Eye (tissue), 1 donor: Measurements from ENCODE around the gene MGAT1.

Experiments
- DNase-seq: peaks from one replicate; pipeline ENCODE4 v3.0.0-alpha.2; 2015

The MGAT1 gene

DNA sequence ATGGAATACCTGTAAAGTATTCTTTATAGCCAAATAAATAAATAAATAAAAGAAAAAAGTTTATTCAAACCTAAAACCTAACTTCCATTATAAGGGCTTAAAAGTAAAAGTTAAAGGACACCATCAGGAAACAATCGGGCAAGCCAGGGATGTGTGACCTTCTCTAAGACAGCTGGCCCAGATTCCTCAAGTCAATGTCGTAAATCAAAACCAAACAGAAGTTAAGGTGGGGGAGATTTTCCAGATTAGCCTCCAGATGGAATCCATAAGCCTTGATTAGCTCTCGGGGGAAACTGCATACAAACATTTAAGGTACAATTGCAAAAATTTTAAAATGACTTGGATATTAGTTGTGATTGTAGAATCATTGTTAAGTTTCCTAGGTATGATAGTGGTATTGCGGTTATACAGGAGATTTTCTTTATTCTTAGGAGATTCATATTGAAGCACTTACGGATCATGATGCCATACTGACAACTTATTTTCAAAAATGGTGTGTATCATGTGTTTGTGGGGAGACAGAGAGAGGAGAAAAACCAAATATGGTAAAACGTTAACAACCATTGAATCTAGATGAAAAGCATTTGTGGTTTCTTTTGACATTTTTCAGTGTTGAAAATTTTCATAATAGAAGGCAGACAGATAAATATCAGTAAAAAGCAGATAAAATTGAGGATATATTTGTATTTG, 21.5 kb upstream of the MGAT1 start:
- DNase-seq = no peak

DNA sequence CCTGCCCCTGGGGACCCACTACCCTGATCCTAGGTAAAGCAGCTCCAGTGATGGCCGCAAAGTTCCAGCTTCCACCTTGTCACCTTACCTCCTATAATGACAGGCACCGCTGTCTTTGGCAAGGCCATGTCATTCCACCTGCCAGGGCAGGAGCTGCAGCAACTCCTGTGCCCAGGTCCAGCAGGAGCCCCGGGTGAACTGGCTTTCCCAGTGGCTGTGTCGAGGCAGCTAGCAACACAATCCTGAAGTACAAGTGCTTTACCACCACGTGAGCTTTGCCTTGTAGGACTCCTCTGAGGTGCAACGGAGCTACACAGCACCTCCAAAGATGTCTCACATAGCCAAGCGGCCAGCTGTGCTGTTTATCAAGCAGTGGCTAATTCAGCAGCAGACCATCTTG, 20.7 kb upstream of the MGAT1 start:
- DNase-seq = no peak

DNA sequence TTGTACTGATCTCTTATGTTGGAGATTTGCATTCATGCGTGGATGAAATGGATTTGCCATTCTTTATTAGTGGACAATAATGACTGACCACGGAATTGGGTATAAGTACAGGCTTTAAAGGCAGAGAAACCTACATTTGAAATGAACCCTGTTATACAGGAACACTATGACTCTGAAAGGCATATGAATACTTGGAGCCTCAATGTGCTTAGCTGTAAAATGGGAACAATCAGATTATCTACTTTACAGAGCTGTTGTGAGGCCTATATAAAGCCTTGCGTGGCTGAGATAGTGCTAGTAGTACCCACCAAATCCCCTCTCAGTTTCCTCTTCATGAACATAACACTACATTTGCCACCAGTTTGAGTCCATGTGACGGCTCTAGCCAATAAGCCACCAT, 18.9 kb upstream of the MGAT1 start:
- DNase-seq = no peak

DNA sequence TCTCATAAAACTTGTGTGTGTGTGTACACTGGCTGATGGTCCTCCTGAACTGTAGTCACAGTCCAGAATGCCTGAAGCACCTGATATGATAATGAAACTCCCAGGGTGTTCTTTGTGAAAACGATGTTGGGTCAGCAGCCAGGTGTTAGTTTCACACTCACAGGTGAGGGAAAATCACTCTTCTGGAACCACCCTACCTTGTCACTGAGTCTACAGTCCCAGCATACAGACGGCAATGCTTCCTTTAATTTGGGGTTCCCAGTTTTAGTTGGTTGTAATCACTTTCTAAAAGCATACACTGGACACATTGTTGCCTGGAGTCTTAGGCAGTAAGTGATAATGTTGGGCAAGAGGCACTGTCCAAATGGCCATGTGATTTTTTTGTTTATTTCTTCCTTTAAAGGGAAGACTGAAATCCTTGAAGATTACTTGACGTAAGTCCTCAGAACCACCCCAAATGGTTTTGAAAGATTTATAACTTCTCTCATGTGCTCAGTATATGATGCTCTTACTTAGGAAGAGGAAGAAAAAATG, 18.2 kb upstream of the MGAT1 start:
- no peak for DNase-seq

DNA sequence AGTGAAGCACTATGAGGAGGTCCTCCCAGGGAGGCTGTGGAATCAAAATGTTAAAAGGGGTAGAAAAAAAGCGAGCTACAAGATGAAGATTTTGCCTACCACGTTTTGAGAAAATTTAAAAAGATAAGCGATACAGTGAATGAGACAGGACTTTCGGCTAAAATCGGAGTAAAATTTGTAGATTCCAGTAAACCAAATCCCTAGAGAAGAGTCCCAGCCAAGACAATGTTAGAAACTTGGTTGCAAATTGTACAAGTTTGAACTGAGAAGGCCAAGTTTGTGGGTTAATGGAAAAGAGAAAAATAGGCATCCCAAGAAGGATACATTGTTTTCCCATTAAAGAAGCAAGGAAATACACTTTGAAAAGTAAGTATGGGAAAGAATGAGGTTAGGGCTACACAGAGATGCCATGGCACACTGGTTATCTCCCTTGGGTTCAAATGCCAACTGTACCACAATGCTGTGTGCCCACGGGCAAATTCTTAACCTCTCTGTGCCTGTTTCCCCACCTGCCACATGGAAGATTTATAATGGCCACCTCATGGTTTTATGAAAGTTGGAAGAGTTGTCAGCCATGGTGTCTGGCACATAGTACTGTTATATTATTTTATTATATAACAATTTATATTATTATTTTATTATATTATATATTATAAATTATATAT, 16.2 kb upstream of the MGAT1 start:
- no peak for DNase-seq

DNA sequence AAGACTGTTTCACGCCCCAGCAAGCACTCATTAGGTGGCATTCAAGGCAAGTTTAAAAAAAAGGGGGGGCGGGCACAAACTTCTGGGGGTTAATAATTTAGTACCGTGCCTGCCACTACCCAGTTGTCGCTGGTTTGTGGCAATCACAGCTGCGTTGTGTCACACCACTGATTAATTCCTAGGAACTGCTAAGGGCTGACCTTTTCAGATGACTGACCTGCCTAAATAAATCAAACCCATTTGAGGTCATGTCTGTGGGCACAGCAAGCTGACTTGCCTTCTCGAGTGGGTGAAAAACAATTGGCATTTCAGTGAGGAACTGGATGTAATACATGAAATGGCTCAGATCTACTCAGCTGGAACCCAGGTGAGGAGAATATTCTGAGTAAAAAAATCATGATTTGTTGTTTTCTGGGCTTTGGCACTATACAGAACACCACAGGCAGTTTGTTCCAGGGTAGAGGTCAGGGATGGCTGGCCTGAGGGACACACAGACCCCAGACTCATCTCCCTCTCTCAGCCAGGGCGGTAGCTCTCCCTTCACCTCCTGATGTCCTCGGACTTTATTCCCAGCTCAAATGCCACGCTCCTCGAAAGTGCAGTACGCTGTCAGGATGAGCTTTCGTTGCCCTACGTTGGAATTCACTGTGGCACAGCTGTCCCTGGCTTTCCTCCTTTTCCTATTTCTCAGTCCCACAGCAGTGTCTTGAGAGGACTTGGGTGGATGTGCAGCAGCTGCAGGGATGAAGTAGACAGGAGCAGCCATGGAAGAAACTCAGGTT, 15.5 kb upstream of the MGAT1 start:
- DNase-seq = peak; percentile 85

DNA sequence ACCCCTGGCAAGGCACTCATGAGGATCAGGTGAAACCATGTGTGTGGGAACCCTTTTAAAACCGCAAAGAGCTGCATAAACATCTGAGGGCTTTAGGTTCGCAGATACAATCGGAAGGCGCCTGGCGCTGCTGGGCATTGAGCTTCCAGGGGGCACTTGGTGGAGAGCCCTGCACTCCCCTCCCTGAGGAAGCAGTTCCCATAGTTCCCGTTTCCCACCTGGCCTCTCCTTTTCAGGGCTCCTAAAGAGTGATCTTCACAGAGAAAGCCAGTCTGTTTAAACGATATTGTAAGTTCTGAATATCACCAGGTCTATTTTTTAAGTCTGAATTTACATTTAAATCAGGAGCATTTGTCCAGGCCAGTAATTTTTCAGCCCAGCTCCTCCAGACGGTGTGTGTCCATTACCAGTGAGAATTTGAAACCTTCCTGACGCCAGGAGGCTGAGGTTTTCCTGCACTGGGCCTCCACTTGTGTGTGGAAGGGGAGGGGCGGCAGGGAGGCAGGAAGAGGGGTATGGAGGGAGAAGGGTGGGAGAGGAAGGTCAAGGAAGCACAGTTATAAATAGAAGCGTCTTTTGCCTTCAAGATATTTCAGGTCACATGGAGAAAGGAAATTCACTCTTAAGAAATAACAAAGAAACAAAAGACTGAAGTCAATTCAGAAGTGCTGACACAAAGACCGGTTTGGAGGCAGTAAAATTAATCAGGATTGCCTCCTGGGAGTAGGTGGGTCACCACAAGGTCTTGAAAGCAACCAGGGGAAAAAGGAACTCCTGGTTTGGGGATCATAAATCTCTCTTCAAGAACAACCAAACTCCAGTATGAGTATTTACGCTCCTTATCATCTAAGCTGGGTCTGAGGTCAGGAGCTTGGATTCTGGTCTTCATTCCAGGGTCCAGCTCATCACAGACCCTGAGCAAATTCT, 14.3 kb upstream of the MGAT1 start:
- DNase-seq = peak; percentile 77

DNA sequence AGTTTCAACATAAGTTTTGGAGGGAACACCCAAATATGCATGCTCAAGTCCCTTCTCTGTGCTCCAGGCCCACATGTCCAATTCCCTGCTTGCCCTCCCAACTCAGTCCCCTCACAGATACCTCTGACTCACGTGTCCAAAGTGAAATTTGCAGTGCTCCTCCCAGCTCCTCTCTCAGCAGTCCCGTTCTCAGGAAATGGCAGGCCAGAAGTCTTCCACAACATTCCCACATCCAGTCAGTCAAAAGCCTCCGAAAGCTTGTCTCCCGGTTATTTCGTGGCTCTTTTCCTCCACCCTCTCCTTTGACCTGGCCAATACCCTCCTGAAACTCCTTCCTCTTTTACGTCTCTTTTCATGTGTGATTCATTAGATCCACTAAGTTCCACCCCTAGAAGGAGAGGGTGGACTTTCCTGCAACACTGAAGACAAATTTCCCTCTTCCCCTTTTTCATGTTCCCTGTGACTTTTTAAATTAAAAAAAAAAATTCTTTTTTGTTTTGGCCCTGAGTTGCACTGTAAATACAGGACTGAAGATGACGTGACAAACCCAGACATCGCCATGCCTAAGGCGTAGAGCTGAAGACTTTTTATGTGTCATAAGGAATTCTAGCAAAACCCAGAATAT, 12.8 kb upstream of the MGAT1 start:
- DNase-seq = no peak

DNA sequence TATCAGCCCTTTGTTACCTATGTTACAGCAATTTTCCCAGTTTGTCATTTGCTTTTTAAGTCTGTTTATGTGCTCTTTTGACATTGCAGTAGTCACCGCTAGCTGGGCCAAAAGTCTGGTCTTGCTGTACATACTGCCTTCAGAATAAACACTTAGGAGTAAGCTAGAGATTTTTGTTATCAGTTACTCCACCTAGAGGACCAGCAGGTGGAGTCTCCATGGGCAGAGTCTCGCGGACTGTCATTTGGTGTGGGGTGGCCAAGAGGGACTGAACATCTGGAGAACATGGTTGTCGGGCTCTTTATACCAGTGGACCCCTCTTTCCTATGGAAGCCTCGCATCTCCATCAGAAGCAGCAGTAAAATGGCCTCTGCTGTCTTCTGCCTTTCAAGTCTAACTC, 10.8 kb upstream of the MGAT1 start:
- no peak for DNase-seq

DNA sequence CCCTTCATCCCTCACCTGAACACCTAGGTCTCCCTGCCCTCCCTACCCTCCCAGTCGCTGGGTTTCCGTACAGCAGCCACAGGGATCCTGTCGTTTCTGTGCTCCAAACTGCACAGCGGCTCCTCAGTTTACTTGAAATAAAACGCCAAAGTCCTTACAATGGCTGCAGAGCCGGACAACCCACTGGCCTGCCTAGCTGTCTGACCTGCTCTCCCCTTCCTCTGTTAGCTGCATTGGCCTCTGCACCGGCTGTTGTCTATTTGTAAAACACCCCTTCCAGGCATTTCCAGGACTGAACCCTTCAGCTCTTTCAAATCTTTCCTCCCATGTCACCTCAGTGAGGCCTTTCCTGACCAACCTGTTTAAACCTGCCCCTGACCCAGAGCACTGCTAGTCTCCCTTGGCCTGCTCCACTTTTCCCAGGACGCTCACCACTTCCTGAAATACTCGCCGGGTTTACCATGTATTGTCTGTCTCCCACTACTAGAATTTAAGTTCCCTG, 9.1 kb upstream of the MGAT1 start:
- DNase-seq = no peak

DNA sequence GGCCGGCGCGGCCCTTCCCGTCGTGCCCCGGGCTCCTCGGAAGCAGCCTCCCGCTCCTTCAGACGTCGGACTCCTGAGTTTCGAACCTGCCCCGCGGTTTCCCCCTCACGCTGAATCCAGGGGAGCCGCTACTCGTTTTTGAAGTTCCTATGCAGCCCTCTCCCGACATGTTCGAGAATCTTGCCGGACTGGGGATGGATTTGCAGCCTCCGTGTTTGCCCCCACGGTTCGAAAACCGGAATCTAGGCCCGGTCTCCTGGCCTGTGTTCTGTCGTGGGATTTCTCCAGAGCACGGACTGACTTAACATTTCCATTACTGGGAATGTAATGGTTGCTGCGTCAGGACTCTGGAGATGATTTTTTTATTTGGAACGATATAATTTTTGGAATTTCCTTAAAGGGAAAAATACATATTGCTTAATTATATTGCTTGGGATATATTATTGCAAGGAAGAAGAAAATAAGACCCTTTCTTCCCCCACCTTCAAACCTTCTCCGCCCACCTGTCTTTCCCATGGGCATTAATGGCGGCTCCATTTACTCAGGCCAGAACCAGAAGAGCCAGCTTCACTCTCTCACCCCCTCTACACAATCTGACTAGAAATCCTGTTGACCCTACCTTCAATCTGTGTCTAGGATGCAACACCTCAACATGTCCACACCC, 8.5 kb upstream of the MGAT1 start:
- no peak for DNase-seq

DNA sequence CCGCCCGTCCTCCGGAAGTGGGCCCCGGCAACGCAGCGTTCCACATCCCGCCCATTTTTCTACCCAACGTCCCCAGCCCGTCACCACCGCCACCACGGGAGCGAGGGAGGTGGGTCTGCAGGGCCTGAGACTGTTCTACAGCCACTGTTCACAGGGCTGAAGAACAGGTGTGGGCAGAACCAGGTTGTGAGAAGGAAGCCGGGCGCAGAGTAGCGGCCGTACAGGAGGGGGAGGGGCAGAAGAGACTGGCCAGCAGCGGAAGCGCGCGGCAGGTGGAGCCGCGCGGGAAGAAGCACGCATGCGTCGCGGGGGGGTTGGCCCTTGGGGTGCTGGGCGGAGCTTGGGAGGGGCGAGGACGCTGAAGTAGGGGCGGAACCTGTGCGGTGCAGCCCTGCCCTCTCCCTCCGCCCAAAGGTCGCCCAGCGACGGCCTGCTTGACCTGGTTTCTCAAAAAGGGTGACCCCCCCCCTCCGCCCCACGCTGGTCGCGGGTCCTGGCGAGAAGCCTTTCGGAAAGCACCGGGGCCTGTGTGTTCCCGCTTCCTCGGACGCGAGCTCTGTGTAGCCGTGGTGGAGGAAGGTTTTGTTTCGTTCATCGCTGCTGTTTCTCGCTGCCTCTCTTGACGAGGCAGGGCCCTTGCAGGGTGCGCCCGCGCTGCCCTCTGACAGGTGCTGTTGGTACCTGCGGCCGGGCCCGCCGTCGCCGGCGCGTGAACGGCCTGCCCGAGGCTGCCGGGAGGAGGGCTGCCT, 7.8 kb upstream of the MGAT1 start:
- peak; percentile 99 for DNase-seq

DNA sequence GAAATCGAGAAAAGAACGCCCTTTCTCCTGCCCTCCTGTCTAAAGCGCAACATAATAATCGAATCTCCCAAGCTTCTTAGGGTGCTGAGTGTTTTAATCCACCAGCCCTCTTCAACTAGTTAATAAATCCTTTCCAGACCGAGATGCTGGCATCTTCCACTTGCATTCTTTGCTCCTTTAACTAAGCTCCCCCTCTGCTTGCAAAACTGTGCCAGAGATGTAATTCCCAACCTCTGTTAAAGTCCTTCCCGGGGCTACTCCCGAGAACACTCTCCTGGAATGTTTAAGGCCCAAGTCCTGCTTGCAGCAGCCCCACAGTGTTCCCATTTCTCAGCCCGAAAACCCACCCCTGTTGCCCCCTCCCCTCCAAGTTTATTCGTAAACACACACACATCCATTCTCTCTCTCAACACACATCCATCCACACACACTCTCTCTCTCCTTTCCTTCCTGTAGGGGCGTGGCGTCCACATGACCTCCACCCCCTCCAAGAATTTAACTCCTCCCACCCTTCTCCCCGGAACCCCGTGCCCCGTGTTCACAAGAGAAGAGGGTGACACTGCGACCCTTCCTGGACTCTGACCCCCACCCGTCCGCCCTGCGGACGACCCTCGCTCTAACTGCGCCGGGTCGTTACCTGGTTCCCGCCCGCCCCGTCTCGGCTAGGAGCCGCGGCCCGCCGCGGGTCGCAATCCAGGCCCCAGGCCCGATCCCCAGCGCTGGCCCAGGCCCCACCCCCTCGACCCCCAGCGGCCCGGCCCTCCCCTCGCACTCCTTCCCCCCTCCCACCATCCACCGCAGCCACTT, 7.0 kb upstream of the MGAT1 start:
- DNase-seq = peak; percentile 95

DNA sequence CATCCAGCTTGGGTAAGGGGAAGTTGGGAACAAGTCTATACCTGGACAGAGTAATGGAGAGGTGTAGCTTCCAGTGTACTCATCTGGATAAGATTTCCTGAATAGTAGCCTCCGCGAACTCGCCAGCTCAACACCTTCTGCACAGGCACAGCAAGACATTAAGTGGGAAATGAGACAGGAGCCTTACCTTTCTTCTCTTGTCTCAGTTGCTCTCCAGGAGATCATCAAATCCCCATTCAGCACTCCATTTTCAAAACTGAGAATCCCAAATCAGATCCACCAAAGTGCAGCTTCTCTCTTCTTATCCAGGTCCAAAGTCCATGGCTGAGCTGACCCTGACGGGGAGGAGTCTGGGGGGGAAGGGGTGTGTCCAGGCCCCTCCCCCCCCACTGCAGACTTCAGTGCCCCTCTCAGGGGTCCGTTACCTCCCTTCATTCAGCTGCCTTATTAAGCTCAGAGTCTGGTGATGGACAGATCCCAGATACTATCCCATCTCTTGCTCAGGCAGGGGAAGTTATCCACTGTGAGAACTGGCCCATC, 5.9 kb upstream of the MGAT1 start:
- no peak for DNase-seq

DNA sequence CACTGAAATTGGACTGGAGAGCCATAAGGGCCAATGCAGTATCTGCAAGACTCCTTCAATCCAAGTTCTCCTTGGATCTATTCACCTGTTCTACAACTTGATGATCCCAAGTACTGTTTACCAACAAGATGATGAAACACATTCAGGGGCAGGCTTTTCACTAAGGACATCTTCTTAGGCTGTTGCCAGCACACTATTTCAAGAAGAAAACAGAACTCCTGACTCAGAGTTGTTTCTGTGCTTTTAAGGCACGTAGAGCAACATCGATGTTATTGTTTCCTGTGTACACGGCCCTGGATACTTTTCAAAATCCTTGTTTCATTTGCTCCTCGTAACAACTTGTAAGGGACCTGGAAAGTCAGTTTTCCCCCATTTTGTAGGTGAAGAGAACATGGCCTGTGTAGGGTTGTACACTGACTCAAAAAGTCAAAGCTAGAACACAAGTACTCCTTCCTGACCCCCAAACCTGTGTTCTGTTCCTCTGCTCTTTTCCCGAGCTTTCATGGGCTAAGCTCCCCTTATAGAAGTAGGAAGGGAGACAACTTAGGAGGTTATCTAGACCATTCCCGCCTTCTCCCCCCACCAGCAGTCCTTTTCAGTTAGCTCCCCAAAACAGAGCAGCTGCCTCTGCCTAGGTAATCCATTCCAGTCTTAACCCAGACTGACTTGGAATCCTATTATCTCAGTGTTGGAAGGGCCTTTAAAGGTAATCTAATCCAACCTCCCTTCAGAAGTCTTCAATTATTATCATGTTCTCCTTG, 5.2 kb upstream of the MGAT1 start:
- no peak for DNase-seq

DNA sequence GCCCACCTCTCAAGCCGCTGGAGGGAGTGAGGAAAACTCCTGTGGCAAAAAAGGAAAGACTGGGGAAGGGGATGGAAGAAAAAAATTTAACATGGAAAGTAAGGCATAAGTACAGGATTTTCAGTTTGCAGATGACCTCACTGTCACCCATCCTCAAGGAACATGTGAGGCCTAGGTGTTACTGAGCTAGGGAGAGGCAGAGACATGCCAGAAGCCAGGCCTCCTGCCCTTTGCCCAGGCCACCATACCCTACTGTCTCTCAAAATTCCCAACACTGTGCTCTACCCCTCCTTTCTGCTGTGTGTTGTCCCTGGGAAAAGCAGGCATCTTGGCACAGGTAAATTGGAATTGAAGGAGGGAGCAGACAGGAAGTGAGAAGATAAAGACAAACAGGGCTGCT, 4.4 kb upstream of the MGAT1 start:
- no peak for DNase-seq

DNA sequence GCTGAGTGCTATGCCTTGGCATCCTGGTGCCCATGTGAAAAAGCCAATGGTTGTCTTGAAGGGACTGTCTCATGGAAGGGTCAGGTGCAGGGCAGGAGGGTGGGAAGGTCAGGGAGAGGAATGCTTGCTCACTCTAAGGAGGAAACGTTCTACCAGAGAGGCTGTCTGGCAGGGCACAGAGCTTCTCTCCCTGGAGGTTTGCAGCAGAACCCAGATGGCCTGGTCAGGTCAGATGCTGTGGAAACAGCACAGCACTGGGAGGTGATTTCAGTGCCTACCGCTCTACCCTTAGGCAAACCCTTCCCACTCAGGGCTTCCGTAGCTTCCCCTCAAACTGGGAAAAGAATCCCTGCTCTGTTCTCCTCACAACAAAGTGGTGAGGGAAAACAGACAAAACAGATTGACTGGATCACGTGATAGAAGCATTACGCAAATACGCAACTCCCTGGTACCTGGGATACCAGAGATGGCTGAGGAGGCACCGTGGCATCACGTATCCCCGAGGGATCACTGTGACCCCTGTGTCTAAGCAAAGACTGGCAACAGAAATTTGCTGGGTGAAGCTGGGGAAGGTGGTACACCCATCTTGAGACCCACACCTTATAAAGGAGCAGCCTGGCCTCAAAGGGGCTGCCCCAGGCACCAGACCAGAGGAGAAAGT, 3.9 kb upstream of the MGAT1 start:
- DNase-seq = no peak

DNA sequence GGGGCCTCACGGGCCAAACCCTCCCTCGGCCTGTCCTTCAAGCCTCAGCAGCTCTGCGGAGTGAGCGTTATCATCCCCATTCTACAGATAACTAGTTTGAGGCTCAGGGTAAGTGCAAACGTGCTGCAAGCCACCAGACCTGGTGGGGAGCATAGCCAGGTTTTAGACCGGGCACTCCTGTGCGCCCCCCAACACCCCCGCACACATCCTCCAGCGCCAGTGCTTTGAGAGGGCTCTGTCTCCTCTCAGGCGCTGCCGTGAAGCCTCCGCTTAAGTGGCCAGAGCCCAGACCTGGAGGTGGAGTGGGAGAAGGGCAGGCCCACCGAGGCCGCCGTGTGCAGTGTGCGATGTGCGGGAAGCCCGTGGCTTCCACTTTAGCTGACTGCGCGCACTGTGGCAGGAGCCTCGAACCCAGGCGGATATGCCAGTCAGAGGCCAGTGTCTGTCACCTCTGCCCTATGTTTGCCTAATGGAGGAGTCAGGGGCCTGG, 1.6 kb upstream of the MGAT1 start:
- no peak for DNase-seq
